Right renal pelvis (tissue), 4 donors: ENCODE data around the gene PPIB. TPM values are rescaled to one million over a fixed set of nuclear protein-coding genes. Genes with fewer than 3 reads are reported as not detected.
"Not testable (repeated sequence)": the region's sequence is repeated elsewhere in the genome, so short reads cannot be mapped to it uniquely, and the experiment has no call there.

Experiments
- DNase-seq, 4 donors: peaks; one replicate each; pipeline ENCODE4 v3.0.0-alpha.2; 2013; ENCODE audit warnings: low read depth in 4 of 4, low spot score in 3 of 4, missing footprints in 1 of 4
- polyA plus RNA-seq, 4 donors: library from polyadenylated mRNA; unstranded; fragments of 120-200 nt; gene quantifications; one replicate each; pipeline ENCODE4 v1.2.1, GENCODE V29; 2013; ENCODE audit not compliant: insufficient read length in 4 of 4

Gene PPIB
- polyA plus RNA-seq, 4 donors, result 515 to 625 (median 600) TPM

DNA sequence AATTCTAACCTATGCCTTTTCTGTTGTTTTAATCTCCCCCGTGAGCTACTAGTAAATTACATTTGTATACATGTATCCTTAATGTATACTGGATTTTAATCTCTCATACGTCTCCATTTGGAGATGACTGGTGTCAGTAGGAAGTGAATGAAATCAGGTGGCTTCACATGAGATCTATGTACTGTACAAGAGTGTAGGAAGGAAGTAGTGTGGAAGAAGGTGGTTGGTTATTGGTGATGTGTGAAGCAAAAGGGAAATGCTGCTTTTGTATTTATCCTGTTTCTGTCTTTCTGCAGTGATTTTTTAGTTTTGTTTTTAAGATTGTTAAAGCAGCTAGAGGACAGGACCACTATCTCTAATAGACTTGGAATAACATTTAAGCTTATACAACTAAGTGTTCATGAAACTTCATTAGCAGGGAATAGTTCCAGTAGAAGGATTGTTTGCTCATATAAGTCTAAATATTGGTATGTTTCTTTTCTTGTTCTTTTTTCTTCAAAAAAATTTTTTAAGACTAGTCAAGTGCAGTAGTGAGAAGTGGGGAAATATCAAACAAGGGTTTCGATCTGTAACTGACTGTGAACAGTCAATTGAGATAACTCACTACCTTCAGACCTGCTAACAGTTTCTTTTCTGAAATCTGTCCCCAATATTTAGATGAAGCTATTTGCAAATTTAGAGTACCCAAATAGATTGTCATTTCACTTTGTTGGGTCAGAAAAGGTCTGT, 51.7 kb downstream of the PPIB start:
- DNase-seq, result no peak

DNA sequence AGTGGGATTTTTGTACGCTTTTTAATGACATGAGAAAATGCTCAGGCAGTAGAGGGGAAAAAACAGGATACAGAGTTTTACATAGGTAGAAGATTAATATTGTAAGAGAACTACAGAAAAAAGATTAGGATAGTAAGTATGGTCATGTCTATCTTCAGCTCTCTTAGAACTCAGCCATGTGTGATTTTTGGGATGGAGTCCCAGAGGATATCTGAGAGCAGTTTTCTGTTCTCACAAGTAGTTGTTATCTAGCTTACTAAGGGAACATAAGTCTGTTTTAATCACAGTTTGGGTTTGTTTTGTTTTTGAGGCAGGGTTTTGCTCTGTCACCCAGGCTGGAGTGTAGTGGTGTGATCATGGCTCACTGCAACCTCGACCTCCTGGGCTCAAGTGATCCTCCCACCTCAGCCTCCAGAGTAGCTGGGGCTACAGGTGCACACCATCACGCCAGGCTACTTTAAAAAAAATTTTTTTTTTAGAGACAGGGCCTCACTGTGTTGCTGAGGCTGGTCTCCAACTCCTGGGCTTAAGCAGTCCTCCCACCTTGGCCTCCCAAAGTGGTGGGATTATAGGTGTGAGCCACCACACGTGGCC, 52.6 kb downstream of the PPIB start:
- DNase-seq, result not testable (repeated sequence)

DNA sequence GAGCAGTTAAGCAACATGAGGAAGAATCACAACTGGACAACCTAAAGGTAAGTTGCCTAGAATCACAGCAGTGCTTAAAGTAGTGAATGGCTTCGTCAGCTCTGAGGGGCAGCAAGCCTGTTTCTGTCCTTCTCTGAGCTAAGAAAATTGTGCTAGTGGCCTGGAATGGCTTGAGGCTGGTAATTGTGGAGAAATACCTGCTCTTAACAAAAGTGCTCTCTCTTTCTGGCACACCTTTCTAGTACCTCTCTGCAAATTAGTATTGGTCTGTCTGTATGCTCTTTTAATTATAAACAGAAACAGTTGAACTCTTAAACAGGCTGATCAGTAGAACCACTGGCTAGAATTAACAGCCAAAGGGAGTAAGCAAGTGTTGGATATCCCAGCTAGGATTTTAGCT, 55.5 kb downstream of the PPIB start:
- DNase-seq, result no peak

Other genes with a start within 250 kb of the PPIB start
- gene DAPK2, start 116.5 kb downstream of the PPIB start, polyA plus RNA-seq, result 1 to 10 TPM; 4.9 to 6.2 (median 5.1) TPM
- 100 to 1,000 TPM in 3 of 4 donors, 10 to 100 TPM in 1; 91.3 to 111 (median 107) TPM for gene CIAO2A, start 69.2 kb downstream of the PPIB start, polyA plus RNA-seq
- 100 to 1,000 TPM in 3 of 4 donors, 10 to 100 TPM in 1; 97.5 to 115 (median 104) TPM for gene SNX1, start 67.0 kb downstream of the PPIB start, polyA plus RNA-seq
- 1 to 10 TPM in 3 of 4 donors, under 1 TPM in 1; 0.82 to 1.6 (median 1.2) TPM for gene SNX22, start 11.3 kb downstream of the PPIB start, polyA plus RNA-seq
- 10 to 100 TPM; 18.7 to 23.1 (median 21.1) TPM for gene CSNK1G1, start 193.2 kb upstream of the PPIB start, polyA plus RNA-seq
- 10 to 100 TPM; 51.2 to 61.0 (median 58.4) TPM for gene PCLAF, start 218.4 kb upstream of the PPIB start, polyA plus RNA-seq
- gene TRIP4, start 224.8 kb upstream of the PPIB start, polyA plus RNA-seq, result 10 to 100 TPM; 38.8 to 47.6 (median 43.0) TPM